Activated CD8-positive, alpha-beta memory T cell treated with anti-CD3 and anti-CD28 coated beads for 4 hours (primary cell): ENCODE measurements around the gene AXIN2.
"Not testable (repeated sequence)": the region's sequence is repeated elsewhere in the genome, so short reads cannot be mapped to it uniquely, and the experiment has no call there.

ENCODE experiments used
- DNase-seq, 2 donors: peaks; one replicate each; pipeline ENCODE4 v3.0.0-alpha.2; 2020; ENCODE audit warnings: low read depth in 2 of 2

Gene AXIN2

DNA sequence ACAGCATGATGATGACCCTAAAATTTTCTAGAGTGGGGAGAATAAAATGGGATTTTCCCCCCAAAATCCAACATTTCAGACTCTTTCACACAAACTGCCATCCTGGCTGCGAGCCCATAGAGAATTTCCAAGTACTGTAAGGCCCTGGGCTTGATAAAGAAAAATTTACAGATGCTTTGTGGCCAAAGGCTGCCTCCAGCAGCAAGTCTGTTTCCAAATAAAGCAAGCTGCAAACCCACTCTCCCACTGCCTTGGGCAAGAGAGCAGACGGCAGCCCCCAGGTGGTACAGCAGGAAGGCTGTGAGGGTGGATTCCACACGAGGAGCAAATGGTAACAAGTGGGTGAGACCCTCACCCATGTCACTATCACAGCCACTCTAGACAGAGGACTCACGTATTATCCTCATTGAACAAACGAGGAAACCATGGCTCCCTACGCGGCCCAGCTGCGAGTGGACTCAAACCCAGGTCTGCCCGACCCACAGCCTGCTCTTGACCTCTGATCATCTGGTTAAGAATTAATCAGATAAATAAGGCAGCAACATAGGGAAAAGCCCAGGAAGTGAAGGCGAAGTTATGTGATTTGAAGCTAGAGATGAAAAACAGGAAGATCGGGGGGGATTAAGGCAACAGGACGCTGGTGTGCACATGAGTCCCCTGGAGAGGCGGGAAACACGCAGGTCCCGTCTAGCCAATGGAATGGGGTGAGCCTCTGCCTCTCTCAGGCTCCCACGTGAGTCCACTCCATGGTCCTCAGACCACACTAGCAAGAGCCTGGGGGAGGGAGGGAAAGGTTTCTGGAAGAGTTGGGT, 37.4 kb downstream of the AXIN2 start:
- no peak for DNase-seq

DNA sequence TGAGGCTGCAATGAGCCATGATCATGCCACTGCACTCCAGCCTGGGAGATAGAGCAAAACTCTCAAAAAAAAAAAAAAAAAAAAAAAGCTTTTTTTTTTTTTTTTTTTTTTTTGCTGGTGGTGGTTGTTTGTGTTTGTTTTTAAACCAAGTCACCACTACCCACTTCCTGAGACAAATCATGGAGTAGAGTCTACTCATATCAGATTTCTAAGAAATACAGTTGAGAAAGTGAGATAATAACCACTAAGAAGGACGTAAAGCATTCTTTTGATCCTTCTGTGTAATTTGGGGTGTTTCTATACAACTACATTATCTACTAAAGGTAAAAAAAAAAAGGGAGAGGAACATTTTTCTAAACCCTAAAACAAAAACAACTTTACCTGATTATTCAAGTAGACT, 38.0 kb downstream of the AXIN2 start:
- no peak for DNase-seq

DNA sequence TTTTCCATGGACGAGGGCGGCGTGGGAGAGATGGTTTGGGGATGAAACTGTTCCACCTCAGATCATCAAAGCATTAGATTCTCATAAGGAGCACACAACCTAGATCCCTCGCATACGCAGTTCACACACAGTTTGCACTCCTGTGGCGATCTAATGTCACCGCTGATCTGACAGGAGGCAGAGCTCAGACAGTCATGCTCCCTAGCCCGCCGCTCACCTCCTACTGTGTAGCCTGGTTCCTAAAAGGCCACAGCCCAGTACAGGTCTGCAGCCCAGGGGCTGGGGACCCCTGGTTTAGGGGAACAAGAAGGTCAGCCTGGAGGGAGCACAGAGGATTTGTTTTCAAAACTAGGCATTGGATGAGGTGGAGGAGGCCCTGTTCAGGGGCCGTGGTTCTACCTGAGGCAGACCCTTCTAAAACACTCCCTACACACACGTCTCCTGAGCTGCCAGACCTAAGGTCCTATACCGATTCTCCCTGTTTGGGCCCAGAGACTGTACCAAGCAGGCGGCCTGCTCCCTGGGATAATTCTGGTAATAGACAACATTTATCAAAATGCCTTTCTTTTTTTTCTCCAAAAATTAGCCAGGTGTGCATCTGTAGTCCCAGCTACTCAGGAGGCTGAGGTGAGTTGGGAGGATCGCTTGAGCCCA, 38.6 kb downstream of the AXIN2 start:
- DNase-seq: no peak

- DNase-seq: no peak
Observed at GRCh38 chr17:65519462-65519861, 42.0 kb downstream of the AXIN2 start.

DNA sequence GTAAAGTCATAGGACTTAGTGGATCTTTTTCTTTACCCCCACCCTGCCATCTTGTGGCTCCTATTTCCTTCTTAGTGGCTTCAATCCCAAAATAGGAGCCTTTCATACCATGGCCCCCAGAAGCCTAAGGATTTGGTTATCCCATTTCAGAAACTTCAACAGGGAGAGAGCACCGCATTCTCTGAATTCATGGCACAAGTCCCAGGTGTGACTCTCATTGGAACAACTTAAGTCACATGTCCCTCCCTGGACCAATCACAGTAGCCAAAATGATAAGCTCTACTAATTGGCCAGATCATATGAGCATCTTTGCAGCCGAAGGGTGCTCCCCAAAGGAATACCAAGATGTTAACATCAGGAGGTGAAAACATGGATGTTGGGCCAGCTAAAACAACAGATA, 43.2 kb downstream of the AXIN2 start:
- DNase-seq: no peak

DNA sequence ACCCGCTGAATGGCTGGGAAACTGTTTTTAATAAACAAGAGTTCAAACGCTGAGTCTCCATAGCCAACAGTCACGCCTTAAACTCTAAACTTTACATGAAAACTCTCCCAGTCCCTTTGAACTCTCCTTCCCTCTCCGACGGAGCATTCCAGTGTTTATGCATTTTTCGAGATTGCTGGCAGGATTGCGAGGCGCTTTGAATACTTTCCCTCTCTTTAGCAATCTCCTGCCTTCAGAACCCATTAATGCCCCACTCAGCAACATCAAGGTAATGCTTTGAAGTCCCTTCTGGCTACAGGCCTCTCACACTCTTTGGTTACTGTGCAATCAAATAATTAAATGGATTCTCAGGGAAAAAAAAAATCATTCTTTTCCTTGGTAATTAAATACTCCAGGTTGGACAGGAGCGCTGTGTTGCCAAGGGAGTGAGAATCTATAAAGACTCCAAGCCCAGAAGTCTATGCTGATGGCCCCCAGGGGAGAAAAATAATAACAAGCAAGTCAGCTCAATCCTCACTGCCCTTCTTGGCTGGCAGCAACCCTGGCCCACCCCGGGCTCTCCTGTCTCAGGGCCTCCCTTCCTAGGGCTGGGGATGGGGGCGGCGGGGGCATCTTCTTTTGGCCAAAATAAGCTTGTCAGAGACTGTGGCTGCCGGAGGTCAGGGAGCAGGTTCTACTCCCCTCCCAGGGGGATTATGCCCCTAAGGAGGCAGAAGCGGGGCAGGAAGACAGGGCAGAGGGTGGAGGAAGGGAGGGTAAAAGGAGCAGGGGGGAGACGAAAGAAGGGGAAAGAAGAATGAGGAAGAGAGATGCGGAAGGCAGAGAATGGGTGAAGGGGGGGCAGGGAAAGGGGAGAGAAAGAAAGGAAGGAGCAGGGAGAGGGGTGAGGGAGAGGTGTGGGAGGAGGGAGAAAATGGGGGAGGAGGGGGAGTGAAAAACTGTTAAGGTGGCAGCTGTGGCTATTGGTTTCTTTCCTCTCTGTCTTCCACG, 45.2 kb downstream of the AXIN2 start:
- DNase-seq: no peak

DNA sequence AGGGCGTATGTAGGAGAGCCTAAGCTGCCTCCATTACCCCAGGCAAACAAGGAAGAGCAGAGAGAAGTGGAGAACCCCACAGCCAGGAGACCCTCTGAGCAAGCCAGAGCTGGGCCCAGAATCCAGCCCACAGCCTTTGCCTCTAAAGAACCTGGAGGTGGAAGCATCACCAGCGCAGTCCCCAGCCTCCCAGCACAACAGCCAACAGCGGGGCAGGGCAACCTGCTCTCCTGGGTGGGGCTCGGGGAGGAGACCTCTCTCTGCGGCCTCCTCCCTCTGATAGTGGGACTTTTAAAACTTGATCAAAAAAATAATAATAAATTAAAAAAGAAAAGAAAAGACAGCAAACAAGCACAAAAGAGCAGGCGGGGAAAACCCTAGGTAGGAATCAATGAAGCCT, 45.9 kb downstream of the AXIN2 start:
- no peak for DNase-seq

DNA sequence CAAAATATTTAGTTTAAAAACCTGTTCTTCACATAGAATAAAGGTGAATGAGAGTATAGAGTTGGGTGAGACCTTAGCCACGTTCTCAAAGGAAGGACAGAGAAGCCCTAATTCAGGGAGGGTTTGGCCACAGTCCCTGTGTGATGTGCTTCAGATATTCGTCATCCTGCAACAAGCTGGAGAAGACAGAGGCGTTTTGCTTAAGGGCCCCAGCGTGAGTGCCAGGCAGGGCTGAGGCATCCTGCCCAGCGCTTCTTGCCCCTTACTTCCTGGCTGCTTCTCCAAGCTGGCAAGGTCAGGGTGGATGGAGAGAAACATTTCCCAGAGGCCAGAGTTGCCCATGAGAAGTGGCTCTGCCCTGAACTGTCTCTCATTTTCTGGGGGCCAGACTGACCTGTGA, 46.9 kb downstream of the AXIN2 start:
- DNase-seq: no peak

DNA sequence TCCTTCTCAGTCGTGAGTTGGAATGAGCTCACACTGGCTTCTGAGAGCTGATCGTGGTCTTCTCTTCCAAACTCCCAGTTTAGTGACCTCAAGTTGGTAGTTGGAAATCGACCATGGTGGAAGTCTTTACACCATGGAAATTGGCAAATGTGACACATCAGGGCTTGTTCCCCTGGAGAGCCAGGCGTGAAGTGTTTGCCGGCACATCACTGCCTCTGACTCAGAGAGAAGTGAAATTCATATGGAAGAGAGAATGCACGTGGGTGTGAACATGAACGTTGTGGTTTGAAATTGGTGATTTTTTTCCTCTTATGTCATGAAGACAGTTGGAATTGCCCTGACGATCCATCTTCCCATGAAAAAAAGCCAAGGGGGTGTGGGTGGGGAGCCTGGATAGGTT, 47.4 kb downstream of the AXIN2 start:
- no peak for DNase-seq

DNA sequence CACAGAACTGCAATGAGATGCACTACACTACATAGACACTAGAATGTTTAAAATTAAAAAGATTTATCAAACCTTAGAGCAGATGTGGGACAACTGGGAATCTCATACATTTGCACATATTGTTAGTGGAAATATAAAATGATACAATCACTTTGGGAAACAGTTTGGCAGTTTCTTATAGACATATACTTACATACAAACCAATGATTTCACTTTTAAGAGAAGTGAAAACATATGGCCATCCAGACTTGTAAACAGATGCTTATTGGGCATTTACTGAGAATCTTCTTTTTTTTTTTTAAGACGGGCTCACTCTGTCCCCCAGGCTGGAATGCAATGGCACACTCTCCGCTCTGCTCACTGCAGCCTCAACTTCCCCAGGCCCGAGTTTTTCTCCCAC, 50.1 kb downstream of the AXIN2 start:
- DNase-seq: no peak

GRCh38 chr17:65509032-65509431, 52.4 kb downstream of the AXIN2 start:
- no peak for DNase-seq

GRCh38 chr17:65504673-65505072, 56.8 kb downstream of the AXIN2 start:
- not testable (repeated sequence) for DNase-seq

DNA sequence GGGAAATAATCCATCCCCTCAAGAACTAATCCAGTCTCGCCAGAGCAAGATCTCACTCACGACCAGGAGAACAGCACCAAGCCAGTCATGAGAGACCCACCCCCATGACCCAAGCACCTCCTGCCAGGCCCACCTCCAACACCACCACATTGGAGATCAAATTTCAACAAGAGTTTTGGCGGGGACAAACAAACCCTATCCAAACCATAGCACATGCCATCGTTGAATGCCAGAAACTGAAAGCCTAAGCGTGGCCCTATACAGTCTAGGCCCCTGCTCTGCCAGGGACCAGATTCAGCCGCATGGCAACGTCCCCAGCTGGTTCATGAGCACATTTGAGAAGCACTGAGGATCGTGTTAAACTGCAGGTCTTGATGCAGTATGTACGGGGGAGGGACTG, 57.3 kb downstream of the AXIN2 start:
- DNase-seq: no peak

DNA sequence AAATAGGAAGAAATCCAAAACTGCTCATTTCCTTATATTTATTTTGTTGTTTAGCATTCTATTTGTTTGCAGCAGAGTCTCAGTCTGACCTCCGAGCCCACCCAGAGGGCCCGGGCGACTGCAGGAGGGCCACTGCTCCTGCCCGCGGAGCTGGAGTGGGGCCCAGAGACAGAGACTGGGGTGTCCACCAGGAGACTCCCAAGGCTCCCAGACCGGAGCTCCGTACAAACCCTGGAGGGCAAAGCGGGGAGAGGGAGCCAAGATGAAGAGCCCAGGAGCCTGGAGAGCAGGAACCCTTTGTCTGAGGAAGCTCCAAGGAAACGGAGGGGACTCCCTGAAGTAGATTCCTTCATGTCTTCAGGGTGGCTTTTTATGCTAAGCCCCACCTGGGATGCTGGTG, 57.9 kb downstream of the AXIN2 start:
- no peak for DNase-seq

- DNase-seq: no peak
Observed at GRCh38 chr17:65498816-65499215, 62.6 kb downstream of the AXIN2 start.

- DNase-seq: no peak
Observed at GRCh38 chr17:65496801-65497200, 64.6 kb downstream of the AXIN2 start.

DNA sequence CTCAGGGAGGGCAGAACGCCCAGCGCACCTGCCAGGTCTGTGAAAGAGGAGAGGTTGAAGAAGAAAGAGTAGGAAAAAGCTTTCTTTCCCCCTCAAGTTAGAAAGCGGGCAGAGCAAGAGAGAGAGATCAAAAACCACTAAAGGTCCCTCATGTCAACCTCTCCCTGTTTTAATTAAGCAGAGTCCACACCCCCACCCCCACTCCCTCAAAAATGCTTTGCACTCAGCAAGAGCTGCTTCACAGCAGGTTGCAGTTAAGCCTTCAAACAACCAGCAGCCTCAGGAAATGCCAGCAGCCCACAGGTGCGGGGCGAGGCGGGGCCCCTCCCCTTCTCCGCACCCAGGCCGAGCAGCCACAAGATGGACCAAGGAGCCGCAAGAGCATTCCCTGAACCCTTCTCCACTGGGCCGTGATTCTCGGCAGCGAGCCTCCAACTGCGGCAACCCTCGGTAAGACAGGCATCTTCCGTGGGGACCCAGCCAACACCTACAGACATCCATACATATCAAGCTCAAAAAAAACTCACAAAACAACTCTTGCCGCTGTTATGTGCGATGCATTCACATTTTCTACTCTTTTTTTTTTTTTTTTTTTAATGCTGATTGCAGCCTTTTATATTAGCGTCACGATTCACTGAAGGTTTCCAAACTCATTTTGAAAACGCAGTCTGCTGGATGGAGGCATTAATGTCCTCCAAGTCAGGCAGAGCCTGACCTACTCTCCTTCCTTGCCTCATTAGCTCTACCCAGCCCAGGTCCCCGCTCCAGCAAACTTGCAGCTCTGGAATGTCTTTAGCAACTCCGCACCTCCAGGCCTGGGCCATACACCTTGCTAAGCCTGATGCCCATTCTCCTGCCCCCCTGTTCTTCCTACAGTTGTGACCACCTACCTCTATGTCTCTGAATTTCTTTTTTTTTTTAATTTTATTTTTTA, 66.1 kb downstream of the AXIN2 start:
- DNase-seq: no peak

DNA sequence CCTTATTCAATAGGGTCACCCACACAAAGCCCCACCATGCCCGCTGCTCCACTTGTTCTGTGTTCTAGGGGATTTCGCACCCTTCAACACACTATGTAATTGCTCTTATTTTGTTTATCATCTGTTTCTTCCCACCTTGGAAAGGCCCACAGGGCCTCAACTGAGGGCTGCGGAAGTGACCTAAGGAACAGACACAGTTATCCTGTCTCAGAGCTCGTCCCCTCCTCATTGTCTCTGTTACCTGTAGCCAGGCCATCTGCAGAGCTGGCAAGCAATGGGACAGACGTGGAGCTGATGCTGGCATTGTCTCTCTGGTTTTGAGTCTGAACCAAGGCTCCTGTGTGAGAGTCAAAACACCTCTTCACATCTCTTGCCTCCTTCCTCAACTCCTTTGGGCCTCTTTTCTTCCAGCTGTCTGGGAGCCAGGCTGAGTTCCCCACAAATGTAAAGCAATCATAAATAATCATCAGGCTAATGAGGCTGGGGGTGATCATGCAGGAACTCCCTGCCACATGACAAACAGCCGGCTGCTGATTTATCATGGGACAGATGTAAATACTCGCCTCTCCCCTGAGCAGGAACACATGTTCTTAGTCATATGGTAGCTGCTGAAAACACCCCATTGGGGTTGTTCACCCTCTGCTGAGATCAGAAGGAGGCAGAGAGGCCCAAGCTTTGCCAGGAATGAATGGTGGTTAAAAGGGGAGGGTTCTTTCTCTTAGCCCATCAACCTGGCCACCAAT, 71.9 kb downstream of the AXIN2 start:
- DNase-seq: no peak

DNA sequence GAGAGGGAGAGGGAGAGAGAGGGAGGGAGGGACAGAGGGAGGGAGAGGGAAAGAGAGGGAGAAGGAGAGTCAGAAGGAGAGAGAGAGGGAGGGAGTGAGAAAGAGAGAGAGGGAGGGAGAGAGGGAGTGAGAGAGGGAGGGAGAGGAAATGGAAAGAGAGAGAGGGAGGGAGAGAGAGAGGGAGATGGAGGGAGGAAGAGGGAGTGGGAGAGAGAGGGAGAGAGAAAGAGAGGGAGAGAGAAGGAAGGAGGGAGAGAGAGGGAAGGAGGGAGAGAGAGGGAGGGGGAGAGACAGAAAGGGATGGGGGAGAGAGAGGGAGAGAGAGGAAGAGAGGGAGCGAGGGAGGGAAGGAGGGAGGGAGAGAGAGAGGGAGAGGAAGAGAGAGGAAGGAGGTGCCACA, 72.8 kb downstream of the AXIN2 start:
- no peak for DNase-seq

DNA sequence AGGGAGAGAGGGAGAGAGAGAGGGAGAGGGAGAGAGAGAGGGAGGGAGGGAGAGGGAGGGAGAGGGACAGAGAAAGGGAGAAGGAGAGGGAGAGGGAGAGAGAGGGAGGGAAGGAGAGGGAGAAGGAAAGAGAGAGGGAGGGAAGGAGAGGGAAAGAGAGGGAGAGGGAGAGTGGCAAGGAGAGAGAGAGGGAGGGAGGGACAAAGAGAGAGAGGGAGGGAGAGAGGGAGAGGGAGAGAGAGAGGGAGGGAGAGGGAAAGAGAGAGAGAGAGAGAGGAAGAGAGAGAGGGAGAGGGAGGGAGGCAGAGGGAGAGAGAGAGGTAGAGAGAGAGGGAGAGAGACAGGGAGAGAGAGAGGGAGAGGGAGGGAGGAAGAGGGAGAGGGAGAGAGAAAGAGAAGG, 73.5 kb downstream of the AXIN2 start:
- no peak for DNase-seq

DNA sequence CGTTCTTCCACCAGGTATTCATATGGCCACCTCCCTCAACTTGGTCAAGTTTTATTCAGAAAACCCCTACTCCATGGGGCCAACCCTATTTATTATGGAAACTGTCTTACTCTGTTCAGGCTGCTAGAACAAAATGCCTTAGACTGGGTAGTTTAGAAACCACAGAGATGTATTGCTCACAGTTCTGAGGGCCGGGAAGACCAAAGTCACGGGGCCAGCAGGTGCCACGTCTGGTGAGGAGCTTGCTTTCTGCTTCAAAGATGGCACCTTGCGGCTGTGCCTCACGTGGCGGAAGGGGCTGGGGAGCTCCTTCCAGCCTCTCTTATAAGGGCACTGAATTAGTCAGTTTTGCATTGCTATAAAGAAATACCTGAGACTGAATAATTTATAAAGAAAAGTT, 74.3 kb downstream of the AXIN2 start:
- DNase-seq: no peak
